OCI-LY3 (cell line): ENCODE data around the gene PHACTR2.

Experiments used
- H2AFZ ChIP-seq: fragments of 200-600, 300-600 bp; shearing (Covaris generic); 2 replicates; pipeline ENCODE4 v1.6.0; 2014; ENCODE audit warnings: antibody characterized with exemption, low read depth, low read length
- H3K27ac ChIP-seq: fragments of 200-600, 300-600 bp; sonication (generic); 2 replicates; pipeline ENCODE4 v1.5.1; 2014; ENCODE audit warnings: mild to moderate bottlenecking, low read length, moderate library complexity, mixed read lengths
- H3K27me3 ChIP-seq: fragments of 200-600, 300-600 bp; sonication (generic); 2 replicates; pipeline ENCODE4 v1.6.1; 2014; ENCODE audit warnings: low read depth, low read length, mixed read lengths
- H3K36me3 ChIP-seq: fragments of 200-600, 300-600 bp; sonication (generic); replicated peaks from 2 replicates; pipeline ENCODE3; 2014; ENCODE audit warnings: low read depth, low read length, mixed read lengths
- H3K4me1 ChIP-seq: fragments of 300-600, 200-600 bp; sonication (generic); 2 replicates; pipeline ENCODE4 v1.6.1; 2014; ENCODE audit warnings: low read length, mixed read lengths
- H3K4me2 ChIP-seq: fragments of 200-600, 300-600 bp; sonication (generic); 2 replicates; pipeline ENCODE4 v1.6.1; 2014; ENCODE audit warnings: low read length, mixed read lengths
- H3K4me3 ChIP-seq: fragments of 300-600, 200-600 bp; sonication (generic); 2 replicates; pipeline ENCODE4 v1.5.1; 2014; ENCODE audit warnings: antibody characterized with exemption, mild to moderate bottlenecking, low read length, moderate library complexity
- H3K79me2 ChIP-seq: fragments of 300-600, 200-600 bp; shearing (Covaris generic); 2 replicates; pipeline ENCODE4 v1.6.1; 2014; ENCODE audit warnings: mild to moderate bottlenecking, low read length, mixed read lengths
- H3K9ac ChIP-seq: fragments of 300-600, 200-600 bp; shearing (Covaris generic); 2 replicates; pipeline ENCODE4 v1.6.0; 2014; ENCODE audit warnings: mild to moderate bottlenecking, low read length, moderate library complexity
- H3K9me3 ChIP-seq: fragments of 200-600, 300-600 bp; shearing (Covaris generic); 2 replicates; pipeline ENCODE4 v1.6.1; 2014; ENCODE audit warnings: low read length, mixed read lengths; ENCODE audit not compliant: insufficient read depth
- H4K20me1 ChIP-seq: fragments of 200-600, 300-600 bp; sonication (generic); 2 replicates; pipeline ENCODE4 v1.6.1; 2016; ENCODE audit warnings: low read length, mixed read lengths; ENCODE audit not compliant: insufficient read depth
- CTCF ChIP-seq: fragments of 200-600, 300-600 bp; sonication (generic); IDR thresholded peaks from 2 replicates; pipeline ENCODE4 v1.5.1; 2014; ENCODE audit warnings: antibody characterized with exemption, low read length, low read depth
- EZH2phosphoT487 ChIP-seq: fragments of 200-600 bp; shearing (Covaris generic); IDR thresholded peaks from 2 replicates; pipeline ENCODE4 v1.6.1; 2018; ENCODE audit warnings: antibody characterized with exemption, mixed run types, low read depth

PHACTR2 gene

GRCh38 chr6:143745166-143746133, 67.7 kb downstream of the PHACTR2 start:
- H3K79me2 ChIP-seq = no peaks in the 10 kb centered on the region
- H3K4me3 ChIP-seq = no peak overlapping the region
- no peak overlapping the region for H3K4me2 ChIP-seq
- H3K9ac ChIP-seq = no peak overlapping the region
- H3K27ac ChIP-seq = no peak overlapping the region
- no peaks in the 10 kb centered on the region for H3K36me3 ChIP-seq
- TF ChIP-seq CTCF = no peak
- no peak for TF ChIP-seq EZH2phosphoT487
- no peak overlapping the region for H2AFZ ChIP-seq
- H4K20me1 ChIP-seq = no peaks in the 10 kb centered on the region
- no peaks in the 10 kb centered on the region for H3K9me3 ChIP-seq
- H3K4me1 ChIP-seq = no peaks in the 10 kb centered on the region
- H3K27me3 ChIP-seq = no peaks in the 10 kb centered on the region

- Histone ChIP-seq H4K20me1 (no peaks in the 10 kb centered on the region), H3K36me3 (no peaks in the 10 kb centered on the region), H3K4me2 (no peak overlapping the region), H3K79me2 (no peaks in the 10 kb centered on the region), H3K27me3 (no peaks in the 10 kb centered on the region), H3K4me3 (no peak overlapping the region), H3K9ac (no peak overlapping the region), H3K4me1 (no peaks in the 10 kb centered on the region), H3K9me3 (no peaks in the 10 kb centered on the region), H2AFZ (no peak overlapping the region), H3K27ac (no peak overlapping the region)
- TF ChIP-seq CTCF (no peak), EZH2phosphoT487 (no peak)
Observed at GRCh38 chr6:143746202-143747119, 68.7 kb downstream of the PHACTR2 start.

- Histone ChIP-seq H3K27ac (no peak overlapping the region), H3K9ac (no peak overlapping the region)
Observed at GRCh38 chr6:143747347-143747842, 69.6 kb downstream of the PHACTR2 start.

More at GRCh38 chr6:143747347-143747842, 69.6 kb downstream of the PHACTR2 start:
- Histone ChIP-seq H3K4me1 (no peaks in the 10 kb centered on the region), H4K20me1 (no peaks in the 10 kb centered on the region), H3K4me3 (no peak overlapping the region), H3K27me3 (no peaks in the 10 kb centered on the region), H3K36me3 (no peaks in the 10 kb centered on the region), H3K4me2 (no peak overlapping the region), H2AFZ (no peak overlapping the region), H3K9me3 (no peaks in the 10 kb centered on the region), H3K79me2 (no peaks in the 10 kb centered on the region)
- TF ChIP-seq EZH2phosphoT487 (no peak), CTCF (no peak)
